HEK293 (cell line): Measurements from ENCODE around the gene CDK19.

ENCODE experiments used
- CTCF ChIA-PET: fragments of 350-600 bp; formaldehyde crosslinking; extraction: SDS; loops from one replicate; lab custom pipeline; 2021; ENCODE audit warnings: antibody characterized with exemption; lab: Yijun Ruan, JAX
- POLR2A ChIA-PET: fragments of 300-600 bp; formaldehyde crosslinking; extraction: SDS; loops from one replicate; lab custom pipeline; 2020; ENCODE audit warnings: antibody characterized with exemption, inconsistent platforms; lab: Yijun Ruan, JAX
- H3K27ac ChIP-seq: fragments of 200-500 bp; sonication (Bioruptor generic); 2 replicates; pipeline ENCODE4 v1.5.1; 2014; ENCODE audit warnings: low read depth, low read length, control low read depth, inconsistent platforms; ENCODE audit errors: extremely low read depth
- H3K36me3 ChIP-seq, 2 experiments: fragments of 200-500 bp in 1 of 2; sonication (Bioruptor generic) in 1 of 2; 1 replicate in 1 of 2; 2 replicates in 1 of 2; pipeline ENCODE4 v1.5.1; 2014 to 2017; ENCODE audit warnings: inconsistent platforms in 2 of 2, low read length in 2 of 2; ENCODE audit not compliant: control insufficient read depth in 2 of 2, insufficient read depth in 1 of 2
- H3K4me1 ChIP-seq: fragments of 200-500 bp; sonication (Bioruptor generic); 2 replicates; pipeline ENCODE4 v1.5.1; 2014; ENCODE audit warnings: mild to moderate bottlenecking, low read length, inconsistent platforms; ENCODE audit not compliant: control insufficient read depth, insufficient read depth
- H3K4me3 ChIP-seq: 2 replicates; pipeline ENCODE4 v1.5.1; 2011; ENCODE audit warnings: low read depth, mild to moderate bottlenecking, control low read depth, low read length, moderate library complexity
- H3K9me3 ChIP-seq: fragments of 200-500 bp; sonication (Bioruptor generic); 2 replicates; pipeline ENCODE4 v1.5.1; 2014; ENCODE audit warnings: low read depth, low read length, inconsistent platforms; ENCODE audit not compliant: control insufficient read depth, insufficient read depth
- ATF2 ChIP-seq: fragments of 450-650 bp; formaldehyde crosslinking; IDR thresholded peaks from 2 replicates; pipeline ENCODE4 v1.5.1; 2016; ENCODE audit warnings: missing biosample characterization, missing genetic modification characterization, low read depth
- PATZ1 ChIP-seq: fragments of 450-650 bp; formaldehyde crosslinking; IDR thresholded peaks from 2 replicates; pipeline ENCODE4 v1.5.1; 2016; ENCODE audit warnings: missing biosample characterization, missing genetic modification characterization
- WT1 ChIP-seq: fragments of 450-650 bp; formaldehyde crosslinking; IDR thresholded peaks from 2 replicates; pipeline ENCODE4 v1.5.1; 2016; ENCODE audit warnings: missing biosample characterization, missing genetic modification characterization
- YY1 ChIP-seq: fragments of 450-650 bp; formaldehyde crosslinking; IDR thresholded peaks from 2 replicates; pipeline ENCODE4 v1.5.1; 2018; ENCODE audit warnings: missing biosample characterization, missing genetic modification characterization
- ZBTB21 ChIP-seq: fragments of 450-650 bp; formaldehyde crosslinking; IDR thresholded peaks from 2 replicates; pipeline ENCODE4 v1.5.1; 2017; ENCODE audit warnings: missing biosample characterization, missing genetic modification characterization
- ZBTB44 ChIP-seq: fragments of 450-650 bp; IDR thresholded peaks from 2 replicates; pipeline ENCODE4 v1.5.1; 2018; ENCODE audit warnings: missing biosample characterization, mild to moderate bottlenecking, missing genetic modification characterization
- ZNF148 ChIP-seq: fragments of 450-650 bp; formaldehyde crosslinking; IDR thresholded peaks from 2 replicates; pipeline ENCODE4 v1.5.0; 2017; ENCODE audit warnings: missing biosample characterization, missing genetic modification characterization, borderline replicate concordance
- ZNF394 ChIP-seq: fragments of 450-650 bp; formaldehyde crosslinking; IDR thresholded peaks from 2 replicates; pipeline ENCODE4 v1.5.1; 2016; ENCODE audit warnings: missing biosample characterization, missing genetic modification characterization, mild to moderate bottlenecking, moderate library complexity, borderline replicate concordance
- ZNF548 ChIP-seq: fragments of 450-650 bp; formaldehyde crosslinking; IDR thresholded peaks from 2 replicates; pipeline ENCODE4 v1.5.1; 2016; ENCODE audit warnings: missing biosample characterization, missing genetic modification characterization
- ZNF558 ChIP-seq: fragments of 450-650 bp; formaldehyde crosslinking; IDR thresholded peaks from 2 replicates; pipeline ENCODE4 v1.5.1; 2016; ENCODE audit warnings: missing biosample characterization, missing genetic modification characterization
- ZNF623 ChIP-seq: fragments of 450-650 bp; formaldehyde crosslinking; IDR thresholded peaks from 2 replicates; pipeline ENCODE4 v1.5.1; 2016; ENCODE audit warnings: missing biosample characterization, missing genetic modification characterization
- ZNF677 ChIP-seq: fragments of 450-650 bp; IDR thresholded peaks from 2 replicates; pipeline ENCODE4 v1.5.0; 2018; ENCODE audit warnings: missing biosample characterization, mild to moderate bottlenecking, missing genetic modification characterization, moderate library complexity
- ZNF707 ChIP-seq: fragments of 450-650 bp; formaldehyde crosslinking; IDR thresholded peaks from 2 replicates; pipeline ENCODE4 v1.5.1; 2016; ENCODE audit warnings: missing biosample characterization, missing genetic modification characterization
- ZNF76 ChIP-seq: fragments of 450-650 bp; formaldehyde crosslinking; IDR thresholded peaks from 2 replicates; pipeline ENCODE4; 2016; ENCODE audit warnings: low read depth, missing biosample characterization, missing genetic modification characterization, borderline replicate concordance
- ZNF768 ChIP-seq: fragments of 450-650 bp; formaldehyde crosslinking; IDR thresholded peaks from 2 replicates; pipeline ENCODE4 v1.5.1; 2018; ENCODE audit warnings: missing biosample characterization, mild to moderate bottlenecking, missing genetic modification characterization
- TF ChIP-seq, protein P1 (sequence below): fragments of 450-650 bp; formaldehyde crosslinking; IDR thresholded peaks from 2 replicates; pipeline ENCODE4 v1.5.1; 2017; ENCODE audit warnings: missing biosample characterization, missing genetic modification characterization
- TF ChIP-seq, protein P2 (sequence below): fragments of 450-650 bp; IDR thresholded peaks from 2 replicates; pipeline ENCODE4 v1.5.1; 2018; ENCODE audit warnings: missing biosample characterization, missing genetic modification characterization
- TF ChIP-seq, protein P3 (sequence below): fragments of 450-650 bp; formaldehyde crosslinking; IDR thresholded peaks from 2 replicates; pipeline ENCODE4 v1.5.1; 2016; ENCODE audit warnings: missing biosample characterization, missing genetic modification characterization, low read depth

CDK19 gene

DNA sequence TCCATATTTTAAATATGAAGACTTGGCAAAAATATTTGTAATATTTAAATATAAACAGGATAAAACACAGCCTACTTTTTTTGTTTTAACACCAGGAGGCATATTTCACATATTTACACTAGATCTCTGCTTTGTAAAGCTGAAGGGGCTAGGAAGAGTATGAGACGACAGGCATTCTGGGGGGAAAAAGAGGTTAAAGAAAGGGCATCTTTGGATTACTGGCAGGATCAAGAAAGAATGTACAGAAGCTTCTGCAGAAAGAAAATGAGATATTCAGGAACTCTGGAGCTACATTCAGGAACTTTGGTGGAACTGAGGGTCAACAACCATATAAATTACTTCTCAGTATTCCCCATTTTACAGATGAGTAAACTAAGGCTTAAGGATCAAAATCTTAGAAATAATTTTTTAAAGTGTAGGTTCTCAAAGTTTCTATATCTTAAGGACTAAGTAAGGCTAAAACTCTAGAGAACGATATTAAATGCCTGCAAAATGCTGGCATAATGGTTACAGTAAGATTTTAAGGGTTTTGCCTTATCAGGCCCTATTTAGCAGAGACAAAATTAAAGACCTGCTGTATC is 156.5 kb downstream of the CDK19 start (continued):
- TF ChIP-seq ATF2 (tag by site-specific recombination) (no peak), ZNF76 (tag by site-specific recombination) (no peak)

- H3K4me3 ChIP-seq: no peak overlapping the region
- TF ChIP-seq, protein P1, sequence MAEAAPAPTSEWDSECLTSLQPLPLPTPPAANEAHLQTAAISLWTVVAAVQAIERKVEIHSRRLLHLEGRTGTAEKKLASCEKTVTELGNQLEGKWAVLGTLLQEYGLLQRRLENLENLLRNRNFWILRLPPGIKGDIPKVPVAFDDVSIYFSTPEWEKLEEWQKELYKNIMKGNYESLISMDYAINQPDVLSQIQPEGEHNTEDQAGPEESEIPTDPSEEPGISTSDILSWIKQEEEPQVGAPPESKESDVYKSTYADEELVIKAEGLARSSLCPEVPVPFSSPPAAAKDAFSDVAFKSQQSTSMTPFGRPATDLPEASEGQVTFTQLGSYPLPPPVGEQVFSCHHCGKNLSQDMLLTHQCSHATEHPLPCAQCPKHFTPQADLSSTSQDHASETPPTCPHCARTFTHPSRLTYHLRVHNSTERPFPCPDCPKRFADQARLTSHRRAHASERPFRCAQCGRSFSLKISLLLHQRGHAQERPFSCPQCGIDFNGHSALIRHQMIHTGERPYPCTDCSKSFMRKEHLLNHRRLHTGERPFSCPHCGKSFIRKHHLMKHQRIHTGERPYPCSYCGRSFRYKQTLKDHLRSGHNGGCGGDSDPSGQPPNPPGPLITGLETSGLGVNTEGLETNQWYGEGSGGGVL (tag by site-specific recombination): no peak
- no peak for TF ChIP-seq ZNF707 (tag by site-specific recombination)
- TF ChIP-seq ZNF394 (tag by site-specific recombination): no peak
- TF ChIP-seq YY1 (tag by site-specific recombination): no peak
- TF ChIP-seq PATZ1 (tag by site-specific recombination): no peak
- TF ChIP-seq ZNF548 (tag by site-specific recombination): no peak
- no peak for TF ChIP-seq ZNF558 (tag by site-specific recombination)
- TF ChIP-seq ZBTB44: no peak
- no peak for TF ChIP-seq ZNF677
- TF ChIP-seq ZNF768 (tag by site-specific recombination): no peak
- no peak for TF ChIP-seq ZBTB21 (tag by site-specific recombination)
- TF ChIP-seq ZNF148 (tag by site-specific recombination): no peak
- TF ChIP-seq, protein P2, sequence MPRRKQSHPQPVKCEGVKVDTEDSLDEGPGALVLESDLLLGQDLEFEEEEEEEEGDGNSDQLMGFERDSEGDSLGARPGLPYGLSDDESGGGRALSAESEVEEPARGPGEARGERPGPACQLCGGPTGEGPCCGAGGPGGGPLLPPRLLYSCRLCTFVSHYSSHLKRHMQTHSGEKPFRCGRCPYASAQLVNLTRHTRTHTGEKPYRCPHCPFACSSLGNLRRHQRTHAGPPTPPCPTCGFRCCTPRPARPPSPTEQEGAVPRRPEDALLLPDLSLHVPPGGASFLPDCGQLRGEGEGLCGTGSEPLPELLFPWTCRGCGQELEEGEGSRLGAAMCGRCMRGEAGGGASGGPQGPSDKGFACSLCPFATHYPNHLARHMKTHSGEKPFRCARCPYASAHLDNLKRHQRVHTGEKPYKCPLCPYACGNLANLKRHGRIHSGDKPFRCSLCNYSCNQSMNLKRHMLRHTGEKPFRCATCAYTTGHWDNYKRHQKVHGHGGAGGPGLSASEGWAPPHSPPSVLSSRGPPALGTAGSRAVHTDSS (tag by site-specific recombination): no peak
- TF ChIP-seq, protein P3, sequence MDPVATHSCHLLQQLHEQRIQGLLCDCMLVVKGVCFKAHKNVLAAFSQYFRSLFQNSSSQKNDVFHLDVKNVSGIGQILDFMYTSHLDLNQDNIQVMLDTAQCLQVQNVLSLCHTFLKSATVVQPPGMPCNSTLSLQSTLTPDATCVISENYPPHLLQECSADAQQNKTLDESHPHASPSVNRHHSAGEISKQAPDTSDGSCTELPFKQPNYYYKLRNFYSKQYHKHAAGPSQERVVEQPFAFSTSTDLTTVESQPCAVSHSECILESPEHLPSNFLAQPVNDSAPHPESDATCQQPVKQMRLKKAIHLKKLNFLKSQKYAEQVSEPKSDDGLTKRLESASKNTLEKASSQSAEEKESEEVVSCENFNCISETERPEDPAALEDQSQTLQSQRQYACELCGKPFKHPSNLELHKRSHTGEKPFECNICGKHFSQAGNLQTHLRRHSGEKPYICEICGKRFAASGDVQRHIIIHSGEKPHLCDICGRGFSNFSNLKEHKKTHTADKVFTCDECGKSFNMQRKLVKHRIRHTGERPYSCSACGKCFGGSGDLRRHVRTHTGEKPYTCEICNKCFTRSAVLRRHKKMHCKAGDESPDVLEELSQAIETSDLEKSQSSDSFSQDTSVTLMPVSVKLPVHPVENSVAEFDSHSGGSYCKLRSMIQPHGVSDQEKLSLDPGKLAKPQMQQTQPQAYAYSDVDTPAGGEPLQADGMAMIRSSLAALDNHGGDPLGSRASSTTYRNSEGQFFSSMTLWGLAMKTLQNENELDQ (tag by site-specific recombination): no peak
- no peak for TF ChIP-seq ZNF623 (tag by site-specific recombination)
- TF ChIP-seq WT1 (tag by site-specific recombination): no peak
- TF ChIP-seq, all 188 proteins: peak for 0
- Histone ChIP-seq H3K9me3 (no peaks in the 10 kb centered on the region), H3K4me1 (no peaks in the 10 kb centered on the region), H3K27ac (no peak overlapping the region), H3K36me3 (no peaks in the 10 kb centered on the region)
- ChIA-PET POLR2A (no interaction called here), CTCF (interaction anchor here (0.6 kb wide), 1 partner anchor 232 kb away, joined by 3 read pairs; no protein-coding TSS in a partner anchor)
Observed at GRCh38 chr6:110656492-110656891, 158.8 kb downstream of the CDK19 start.
